ENCODE results near the gene ISCU. TPM values are rescaled to one million over a fixed set of nuclear protein-coding genes. Genes with fewer than 3 reads are reported as not detected.

ISCU gene
- total and polyA plus RNA-seq, 4 experiments from 2014 or later = 182 to 316 (median 231) TPM

DNA sequence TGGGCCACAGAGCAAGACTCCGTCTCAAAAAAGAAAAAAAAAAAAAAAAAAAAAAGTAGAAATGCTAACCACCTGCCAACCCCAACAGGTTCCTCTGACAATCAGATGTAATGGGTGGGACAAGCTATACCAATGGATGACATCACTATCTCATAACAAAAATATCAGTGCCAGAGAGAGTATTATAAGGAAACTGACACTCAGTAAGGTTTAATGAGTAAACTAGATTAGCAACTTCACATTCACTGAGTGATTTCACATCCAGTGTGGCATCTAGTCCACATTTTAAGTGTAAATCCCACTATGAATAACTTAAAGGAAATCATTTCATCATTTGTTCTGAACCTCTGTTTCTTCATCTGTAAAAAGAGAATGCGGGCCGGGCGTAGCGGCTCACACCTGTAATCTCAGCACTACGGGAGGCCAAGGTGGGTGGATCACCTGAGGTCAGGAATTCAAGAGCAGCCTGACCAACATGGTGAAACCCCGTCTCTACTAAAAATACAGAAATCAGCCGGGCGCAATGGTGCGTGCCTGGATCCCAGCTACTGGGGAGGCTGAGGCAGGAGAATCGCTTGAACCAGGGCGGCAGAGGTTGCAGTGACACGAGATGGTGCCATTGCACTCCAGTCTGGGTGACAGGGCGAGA, 3.3 kb upstream of the ISCU start:
- H3K27ac Mint-ChIP-seq = peak overlapping the region in 5 of 7 donors; percentile 55 to 99 (median 67)
- Histone ChIP-seq H3K4me1 (ENCODE audit: insufficient read depth, low read length) (peaks cover 79% of the 10 kb centered on the region), H3K36me3 (ENCODE audit: insufficient read depth, low read length) (peaks cover 2% of the 10 kb centered on the region), H3K4me3 (ENCODE audit: low read length in 2 of 2) (no peak overlapping the region), H3K27me3 (ENCODE audit: insufficient read depth, low read length) (no peaks in the 10 kb centered on the region), H3K9me3 (ENCODE audit: control insufficient read depth in 1 of 2, low read length in 2 of 2) (no peaks in the 10 kb centered on the region), H3K27ac (ENCODE audit: low read depth, low read length) (peak overlapping the region; percentile 16)
- no peaks in the 10 kb centered on the region for H3K27me3 Mint-ChIP-seq
- H3K4me1 Mint-ChIP-seq = peaks cover 43 to 86% (median 62%) of the 10 kb centered on the region in 4 donors
- POLR2A ChIA-PET (ENCODE audit: partially characterized antibody) = interaction anchor here (0.7 to 14.6 kb wide), 3 partner anchors 10 to 524 kb away, joined by 7 to 245 read pairs (median 11); partner anchors contain the start of gene SELPLG
- H3K9me3 Mint-ChIP-seq = no peaks in the 10 kb centered on the region
- no peak for DNase-seq
- peak overlapping the region; percentile 60 to 100 (median 100) for H3K4me3 Mint-ChIP-seq
- CTCF ChIA-PET (ENCODE audit: partially characterized antibody) = interaction anchor here (3.1 to 17.1 kb wide), 3 partner anchors 58 to 106 kb away, joined by 12 to 339 read pairs (median 15); no protein-coding TSS in a partner anchor
- peaks cover 3 to 55% of the 10 kb centered on the region in 2 donors for H3K36me3 Mint-ChIP-seq
- intact Hi-C loops (cut with micrococcal nuclease) = no loop called here

DNA sequence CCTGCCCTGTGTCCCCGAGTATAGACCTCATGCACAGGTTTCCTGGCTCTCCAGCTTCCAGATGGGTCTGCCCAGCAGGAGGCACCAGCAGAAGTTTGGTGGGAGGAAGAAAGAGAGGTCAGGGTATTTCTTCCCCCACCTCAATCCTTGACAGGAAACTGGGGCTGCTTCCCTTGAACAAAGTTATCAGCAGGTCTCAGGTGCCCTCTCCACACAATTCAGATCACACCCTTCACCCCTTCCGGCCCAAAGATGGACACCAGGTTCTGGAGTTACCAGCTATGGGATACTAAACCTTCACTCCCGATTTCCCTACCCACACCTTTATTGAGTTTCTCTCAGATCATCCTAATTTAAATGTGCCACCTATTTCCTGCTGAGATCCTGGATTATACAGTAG, 2.6 kb upstream of the ISCU start:
- Histone ChIP-seq H3K27me3 (ENCODE audit: insufficient read depth, low read length) (no peaks in the 10 kb centered on the region), H3K27ac (ENCODE audit: low read depth, low read length) (peak overlapping the region; percentile 96), H3K4me1 (ENCODE audit: insufficient read depth, low read length) (peaks cover 76% of the 10 kb centered on the region), H3K9me3 (ENCODE audit: control insufficient read depth in 1 of 2, low read length in 2 of 2) (no peaks in the 10 kb centered on the region), H3K4me3 (ENCODE audit: low read length in 2 of 2) (peak overlapping the region; percentile 85 to 90), H3K36me3 (ENCODE audit: insufficient read depth, low read length) (peaks cover 8% of the 10 kb centered on the region)
- Mint-ChIP-seq H3K36me3 (peaks cover 6 to 56% of the 10 kb centered on the region in 2 donors), H3K9me3 (no peaks in the 10 kb centered on the region), H3K27ac (peak overlapping the region; percentile 99 to 100 (median 100)), H3K4me3 (peak overlapping the region; percentile 100), H3K27me3 (no peaks in the 10 kb centered on the region), H3K4me1 (peaks cover 41 to 84% (median 59%) of the 10 kb centered on the region in 4 donors)
- intact Hi-C loops (cut with micrococcal nuclease) = loop anchor here (2.0 to 10.0 kb wide), 3 partner anchors 595 to 917 kb away; partner anchors contain the start of genes KCTD10, PRDM4 and UBE3B
- ChIA-PET POLR2A (ENCODE audit: partially characterized antibody) (interaction anchor here (2.4 to 14.6 kb wide), 3 partner anchors 10 to 74 kb away, joined by 11 to 245 read pairs (median 135); partner anchors contain the start of gene SELPLG), CTCF (ENCODE audit: partially characterized antibody) (interaction anchor here (3.1 to 17.1 kb wide), 2 partner anchors 57 to 105 kb away, joined by 12 to 339 read pairs; no protein-coding TSS in a partner anchor)
- DNase-seq = no peak

DNA sequence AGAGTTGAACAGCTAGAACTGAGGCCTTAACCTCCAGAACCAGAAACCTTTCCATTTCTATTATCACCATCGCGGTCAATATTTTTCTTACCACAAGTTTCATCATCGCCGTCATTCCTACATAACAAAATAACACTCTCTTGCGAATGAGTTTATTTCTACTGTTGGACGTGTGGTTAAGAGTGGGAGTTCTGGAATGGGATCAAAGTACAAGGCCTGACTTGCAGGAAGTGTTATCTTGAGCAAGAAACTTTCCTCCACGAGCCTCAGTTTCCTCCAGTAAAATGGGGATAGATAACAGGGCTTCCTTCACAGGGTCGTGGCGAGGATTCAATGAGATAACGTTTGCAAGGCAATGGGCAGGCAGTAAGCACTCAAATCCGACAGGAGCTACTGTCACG, 2.1 kb upstream of the ISCU start:
- H3K4me3 Mint-ChIP-seq = peak overlapping the region; percentile 100
- no peaks in the 10 kb centered on the region for H3K9me3 ChIP-seq (ENCODE audit: control insufficient read depth in 1 of 2, low read length in 2 of 2)
- H3K9me3 Mint-ChIP-seq = no peaks in the 10 kb centered on the region
- H3K36me3 Mint-ChIP-seq = peaks cover 8 to 53% of the 10 kb centered on the region in 2 donors
- peaks cover 38 to 79% (median 55%) of the 10 kb centered on the region in 4 donors for H3K4me1 Mint-ChIP-seq
- ChIA-PET POLR2A (ENCODE audit: partially characterized antibody) (interaction anchor here (0.8 to 14.6 kb wide), 17 partner anchors 9 to 535 kb away, joined by 3 to 245 read pairs (median 5); partner anchors contain the start of genes FICD, SELPLG, SSH1 and USP30), CTCF (ENCODE audit: partially characterized antibody) (interaction anchor here (1.0 to 17.1 kb wide), 6 partner anchors 10 to 494 kb away, joined by 3 to 339 read pairs (median 4); no protein-coding TSS in a partner anchor)
- no peaks in the 10 kb centered on the region for H3K27me3 Mint-ChIP-seq
- peak overlapping the region; percentile 99 to 100 (median 100) for H3K27ac Mint-ChIP-seq
- peaks cover 13% of the 10 kb centered on the region for H3K36me3 ChIP-seq (ENCODE audit: insufficient read depth, low read length)
- peaks cover 71% of the 10 kb centered on the region for H3K4me1 ChIP-seq (ENCODE audit: insufficient read depth, low read length)
- intact Hi-C loops (cut with micrococcal nuclease) = loop anchor here (2.0 to 10.0 kb wide), 3 partner anchors 594 to 916 kb away; partner anchors contain the start of genes KCTD10, PRDM4 and UBE3B
- no peak for DNase-seq
- peak overlapping the region; percentile 96 for H3K27ac ChIP-seq (ENCODE audit: low read depth, low read length)
- no peaks in the 10 kb centered on the region for H3K27me3 ChIP-seq (ENCODE audit: insufficient read depth, low read length)
- peak overlapping the region; percentile 85 to 90 for H3K4me3 ChIP-seq (ENCODE audit: low read length in 2 of 2)

DNA sequence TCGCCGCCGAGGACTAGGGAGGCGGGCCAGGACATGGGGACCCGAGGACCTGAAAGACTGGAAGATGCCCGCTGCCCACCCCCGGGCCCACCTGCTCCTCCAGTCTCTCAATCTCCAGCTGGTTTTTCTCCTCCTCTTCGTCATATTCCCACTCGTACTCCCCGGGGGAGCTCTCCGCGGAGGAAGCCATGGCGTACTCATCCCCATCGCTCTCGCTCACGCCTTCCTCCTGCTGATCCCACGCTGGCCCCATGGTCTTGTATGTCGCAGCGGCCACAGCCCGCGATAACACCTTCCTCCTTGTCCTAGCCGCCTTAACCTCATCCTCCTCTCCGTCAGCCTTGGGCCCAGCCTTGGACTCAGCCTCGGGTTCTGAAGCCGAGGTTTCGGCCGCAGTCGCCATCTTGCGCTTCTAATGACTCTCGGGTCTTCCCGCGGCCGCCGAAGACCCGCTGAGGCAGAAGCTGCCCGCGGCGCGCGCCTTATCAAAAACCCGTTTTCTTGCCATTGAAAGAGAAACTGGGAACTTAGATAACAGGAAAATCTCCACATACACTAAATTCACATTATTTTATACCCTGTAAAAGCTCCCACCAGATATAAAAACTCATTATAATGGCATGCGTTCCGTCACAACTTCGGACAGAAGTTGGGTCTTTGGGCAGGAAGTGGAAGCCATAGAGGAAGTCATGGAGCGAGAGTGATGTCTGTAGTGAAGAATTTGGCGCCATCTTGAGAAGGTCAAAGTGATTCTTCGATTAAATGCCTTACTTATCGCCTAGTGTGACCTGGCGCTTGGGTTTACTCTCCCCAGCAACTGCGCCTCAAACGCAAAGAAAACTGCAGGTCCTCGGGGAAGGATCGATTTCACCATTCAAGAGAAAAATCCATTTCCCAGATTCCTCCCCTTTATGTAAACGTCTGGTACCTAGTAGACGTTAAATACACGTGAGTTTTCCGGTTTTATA, 1.4 kb upstream of the ISCU start, which contains the start of gene SART3:
Gene SART3 (minus strand): TSS at position 422 of the 968 bp plus-strand sequence. CDS start 19 bp downstream, at position 403.
- no peaks in the 10 kb centered on the region for H3K9me3 Mint-ChIP-seq
- peak within 1 kb of the TSS; percentile 99 to 100 (median 100) for H3K27ac Mint-ChIP-seq
- Histone ChIP-seq H3K9me3 (ENCODE audit: control insufficient read depth in 1 of 2, low read length in 2 of 2) (no peaks in the 10 kb centered on the region), H3K27ac (ENCODE audit: low read depth, low read length) (peak within 1 kb of the TSS; percentile 96), H3K36me3 (ENCODE audit: insufficient read depth, low read length) (peaks cover 19% of the 10 kb centered on the region), H3K27me3 (ENCODE audit: insufficient read depth, low read length) (no peaks in the 10 kb centered on the region), H3K4me1 (ENCODE audit: insufficient read depth, low read length) (peaks cover 70% of the 10 kb centered on the region), H3K4me3 (ENCODE audit: low read length in 2 of 2) (peak within 1 kb of the TSS; percentile 85 to 90)
- POLR2A ChIA-PET (ENCODE audit: partially characterized antibody) = interaction anchor here (0.7 to 14.6 kb wide), 26 partner anchors 8 to 1468 kb away, joined by 3 to 245 read pairs (median 5); partner anchors contain the start of genes ALKBH2, FICD, SELPLG and SSH1
- CTCF ChIA-PET (ENCODE audit: partially characterized antibody) = interaction anchor here (1.0 to 17.1 kb wide), 7 partner anchors 10 to 493 kb away, joined by 3 to 339 read pairs (median 3); no protein-coding TSS in a partner anchor
- intact Hi-C loops (cut with micrococcal nuclease) = loop anchor here (1.0 to 10.0 kb wide), 6 partner anchors 46 to 916 kb away; partner anchors contain the start of genes CORO1C, FICD, KCTD10 and PRDM4
- H3K36me3 Mint-ChIP-seq = peaks cover 14 to 56% of the 10 kb centered on the region in 2 donors
- H3K4me1 Mint-ChIP-seq = peaks cover 39 to 78% (median 56%) of the 10 kb centered on the region in 4 donors
- H3K27me3 Mint-ChIP-seq = no peaks in the 10 kb centered on the region
- peak; percentile 87 to 90 (median 88) for DNase-seq
- peak within 1 kb of the TSS; percentile 100 for H3K4me3 Mint-ChIP-seq

DNA sequence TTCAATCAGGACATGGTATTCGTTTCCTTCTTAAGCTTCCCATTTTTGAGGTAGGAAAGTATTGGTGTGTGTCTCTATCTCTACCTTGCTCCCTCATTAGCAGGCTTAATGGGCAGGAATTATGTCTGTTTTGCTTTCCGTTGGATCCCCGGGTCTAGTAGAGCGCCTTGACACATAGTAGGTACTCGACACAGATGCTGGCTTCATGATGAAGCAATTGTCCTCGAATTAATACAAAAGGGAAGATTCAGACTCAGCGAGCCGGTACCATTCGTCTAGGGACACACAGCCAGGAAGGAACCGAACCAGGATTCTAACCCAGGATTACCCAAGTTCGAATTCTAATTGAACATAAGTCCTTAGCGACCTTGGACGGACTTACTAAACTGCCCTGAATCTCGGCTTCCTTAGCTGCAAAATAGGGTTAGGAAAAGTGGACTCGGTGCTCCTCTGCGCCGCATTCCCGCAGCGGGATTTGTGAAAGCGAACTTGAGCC, 496 bp upstream of the ISCU start:
- no peaks in the 10 kb centered on the region for H3K27me3 ChIP-seq (ENCODE audit: insufficient read depth, low read length)
- Mint-ChIP-seq H3K36me3 (peaks cover 23 to 57% of the 10 kb centered on the region in 2 donors), H3K27ac (peak overlapping the region; percentile 99 to 100 (median 100)), H3K4me1 (peaks cover 37 to 78% (median 53%) of the 10 kb centered on the region in 4 donors), H3K27me3 (no peaks in the 10 kb centered on the region), H3K9me3 (no peaks in the 10 kb centered on the region), H3K4me3 (peak overlapping the region; percentile 100)
- intact Hi-C loops (cut with micrococcal nuclease) = loop anchor here (1.0 to 10.0 kb wide), 9 partner anchors 47 to 915 kb away; partner anchors contain the start of genes ALKBH2, CORO1C, FICD and KCTD10
- ChIA-PET POLR2A (ENCODE audit: partially characterized antibody) (interaction anchor here (0.6 to 14.6 kb wide), 26 partner anchors 12 to 877 kb away, joined by 3 to 245 read pairs (median 6); partner anchors contain the start of genes ALKBH2, FICD, PWP1 and SELPLG), CTCF (ENCODE audit: partially characterized antibody) (interaction anchor here (1.0 to 17.1 kb wide), 11 partner anchors 11 to 240 kb away, joined by 3 to 339 read pairs (median 5); no protein-coding TSS in a partner anchor)
- H3K4me3 ChIP-seq (ENCODE audit: low read length in 2 of 2) = peak overlapping the region; percentile 85 to 90
- peaks cover 28% of the 10 kb centered on the region for H3K36me3 ChIP-seq (ENCODE audit: insufficient read depth, low read length)
- no peak for DNase-seq
- peak overlapping the region; percentile 96 for H3K27ac ChIP-seq (ENCODE audit: low read depth, low read length)
- H3K9me3 ChIP-seq (ENCODE audit: control insufficient read depth in 1 of 2, low read length in 2 of 2) = no peaks in the 10 kb centered on the region
- peaks cover 67% of the 10 kb centered on the region for H3K4me1 ChIP-seq (ENCODE audit: insufficient read depth, low read length)
